HEK293 (cell line): ENCODE measurements around the gene SPOCK1.

ENCODE experiments used
- CTCF ChIA-PET: fragments of 350-600 bp; formaldehyde crosslinking; extraction: SDS; loops from one replicate; lab custom pipeline; 2021; ENCODE audit warnings: antibody characterized with exemption; lab: Yijun Ruan, JAX
- POLR2A ChIA-PET: fragments of 300-600 bp; formaldehyde crosslinking; extraction: SDS; loops from one replicate; lab custom pipeline; 2020; ENCODE audit warnings: antibody characterized with exemption, inconsistent platforms; lab: Yijun Ruan, JAX
- H3K27ac ChIP-seq: fragments of 200-500 bp; sonication (Bioruptor generic); 2 replicates; pipeline ENCODE4 v1.5.1; 2014; ENCODE audit warnings: low read depth, low read length, control low read depth, inconsistent platforms; ENCODE audit errors: extremely low read depth
- H3K36me3 ChIP-seq, 2 experiments: fragments of 200-500 bp in 1 of 2; sonication (Bioruptor generic) in 1 of 2; 1 replicate in 1 of 2; 2 replicates in 1 of 2; pipeline ENCODE4 v1.5.1; 2014 to 2017; ENCODE audit warnings: inconsistent platforms in 2 of 2, low read length in 2 of 2; ENCODE audit not compliant: control insufficient read depth in 2 of 2, insufficient read depth in 1 of 2
- H3K4me1 ChIP-seq: fragments of 200-500 bp; sonication (Bioruptor generic); 2 replicates; pipeline ENCODE4 v1.5.1; 2014; ENCODE audit warnings: mild to moderate bottlenecking, low read length, inconsistent platforms; ENCODE audit not compliant: control insufficient read depth, insufficient read depth
- H3K4me3 ChIP-seq: 2 replicates; pipeline ENCODE4 v1.5.1; 2011; ENCODE audit warnings: low read depth, mild to moderate bottlenecking, control low read depth, low read length, moderate library complexity
- H3K9me3 ChIP-seq: fragments of 200-500 bp; sonication (Bioruptor generic); 2 replicates; pipeline ENCODE4 v1.5.1; 2014; ENCODE audit warnings: low read depth, low read length, inconsistent platforms; ENCODE audit not compliant: control insufficient read depth, insufficient read depth
- BCL11B ChIP-seq: fragments of 450-650 bp; formaldehyde crosslinking; IDR thresholded peaks from 2 replicates; pipeline ENCODE4 v1.5.1; 2016; ENCODE audit warnings: low read depth, missing biosample characterization, missing genetic modification characterization
- HOXD13 ChIP-seq: sonication (generic); formaldehyde crosslinking; IDR thresholded peaks from 2 replicates; pipeline ENCODE4 v1.8.0; 2022; ENCODE audit warnings: missing genetic modification reagents, borderline replicate concordance
- PRDM1 ChIP-seq: fragments of 450-650 bp; formaldehyde crosslinking; IDR thresholded peaks from 2 replicates; pipeline ENCODE4; 2016; ENCODE audit warnings: missing biosample characterization, missing genetic modification characterization
- TRIM28 ChIP-seq: IDR thresholded peaks from 2 replicates; pipeline ENCODE4 v1.6.1; 2011; ENCODE audit warnings: low read length, control low read depth, borderline replicate concordance
- ZBTB26 ChIP-seq: fragments of 450-650 bp; formaldehyde crosslinking; optimal IDR thresholded peaks from 2 replicates; pipeline ENCODE3; 2016; ENCODE audit warnings: missing biosample characterization, mild to moderate bottlenecking, missing genetic modification characterization
- ZBTB48 ChIP-seq: fragments of 450-650 bp; formaldehyde crosslinking; IDR thresholded peaks from 2 replicates; pipeline ENCODE4 v1.5.1; 2016; ENCODE audit warnings: missing biosample characterization, missing genetic modification characterization
- ZFP69B ChIP-seq: fragments of 450-650 bp; formaldehyde crosslinking; IDR thresholded peaks from 2 replicates; pipeline ENCODE4 v1.5.1; 2016; ENCODE audit warnings: missing biosample characterization, missing genetic modification characterization
- ZNF138 ChIP-seq: fragments of 450-650 bp; formaldehyde crosslinking; IDR thresholded peaks from 2 replicates; pipeline ENCODE4 v1.5.1; 2016; ENCODE audit warnings: missing biosample characterization, missing genetic modification characterization, borderline replicate concordance
- ZNF140 ChIP-seq: fragments of 450-650 bp; formaldehyde crosslinking; IDR thresholded peaks from 2 replicates; pipeline ENCODE4 v1.5.1; 2016; ENCODE audit warnings: missing biosample characterization, missing genetic modification characterization
- ZNF146 ChIP-seq: fragments of 450-650 bp; formaldehyde crosslinking; IDR thresholded peaks from 2 replicates; pipeline ENCODE4 v1.5.1; 2016; ENCODE audit warnings: missing biosample characterization, missing genetic modification characterization
- ZNF169 ChIP-seq: fragments of 450-650 bp; formaldehyde crosslinking; IDR thresholded peaks from 2 replicates; pipeline ENCODE4 v1.5.1; 2016; ENCODE audit warnings: missing biosample characterization, missing genetic modification characterization
- ZNF274 ChIP-seq, 2 experiments: fragments of 200-500 bp in 1 of 2; fragments of 450-650 bp in 1 of 2; sonication (Bioruptor generic) in 1 of 2; formaldehyde crosslinking in 1 of 2; IDR thresholded peaks; 2 replicates each; pipeline versions ENCODE4 v1.5.1 to v1.6.1; 2014 to 2016; ENCODE audit warnings: borderline replicate concordance in 1 of 2, inconsistent platforms in 1 of 2, low read length in 1 of 2, missing biosample characterization in 1 of 2, missing genetic modification characterization in 1 of 2
- ZNF292 ChIP-seq: fragments of 450-650 bp; formaldehyde crosslinking; IDR thresholded peaks from 2 replicates; pipeline ENCODE4 v1.5.1; 2016; ENCODE audit warnings: low read depth, missing biosample characterization, missing genetic modification characterization, borderline replicate concordance
- ZNF362 ChIP-seq: fragments of 450-650 bp; formaldehyde crosslinking; IDR thresholded peaks from 2 replicates; pipeline ENCODE4 v1.5.1; 2016; ENCODE audit warnings: missing biosample characterization, missing genetic modification characterization
- ZNF391 ChIP-seq: fragments of 450-650 bp; formaldehyde crosslinking; IDR thresholded peaks from 2 replicates; pipeline ENCODE4 v1.5.1; 2016; ENCODE audit warnings: low read depth, missing biosample characterization, missing genetic modification characterization, borderline replicate concordance
- ZNF514 ChIP-seq: fragments of 450-650 bp; formaldehyde crosslinking; IDR thresholded peaks from 2 replicates; pipeline ENCODE4 v1.5.1; 2016; ENCODE audit warnings: missing biosample characterization, missing genetic modification characterization
- ZNF521 ChIP-seq: fragments of 450-650 bp; formaldehyde crosslinking; IDR thresholded peaks from 2 replicates; pipeline ENCODE4 v1.5.1; 2017; ENCODE audit warnings: missing biosample characterization, mild to moderate bottlenecking, missing genetic modification characterization
- ZNF561 ChIP-seq: fragments of 450-650 bp; IDR thresholded peaks from 2 replicates; pipeline ENCODE4 v1.5.1; 2018; ENCODE audit warnings: missing biosample characterization, missing genetic modification characterization, borderline replicate concordance
- ZNF585B ChIP-seq: fragments of 450-650 bp; formaldehyde crosslinking; IDR thresholded peaks from 2 replicates; pipeline ENCODE4 v1.5.1; 2016; ENCODE audit warnings: missing biosample characterization, missing genetic modification characterization
- ZNF626 ChIP-seq: fragments of 450-650 bp; sonication (Bioruptor Pico); formaldehyde crosslinking; IDR thresholded peaks from 2 replicates; pipeline ENCODE4 v1.5.1; 2018; ENCODE audit warnings: missing biosample characterization, missing genetic modification characterization, inconsistent platforms
- ZNF670 ChIP-seq: fragments of 450-650 bp; formaldehyde crosslinking; IDR thresholded peaks from 2 replicates; pipeline ENCODE4 v1.5.1; 2016; ENCODE audit warnings: missing biosample characterization, missing genetic modification characterization, low read depth
- ZNF776 ChIP-seq: fragments of 450-650 bp; formaldehyde crosslinking; IDR thresholded peaks from 2 replicates; pipeline ENCODE4 v1.5.0; 2017; ENCODE audit warnings: missing biosample characterization, missing genetic modification characterization, borderline replicate concordance
- ZNF830 ChIP-seq: fragments of 450-650 bp; IDR thresholded peaks from 2 replicates; pipeline ENCODE4 v1.5.0; 2018; ENCODE audit warnings: missing biosample characterization, missing genetic modification characterization, low read depth, mild to moderate bottlenecking, moderate library complexity
- TF ChIP-seq, protein P1 (sequence below): sonication (generic); formaldehyde crosslinking; IDR thresholded peaks from 2 replicates; pipeline ENCODE4 v1.8.1; 2022; ENCODE audit warnings: mild to moderate bottlenecking, moderate library complexity, missing genetic modification reagents

The SPOCK1 gene

DNA sequence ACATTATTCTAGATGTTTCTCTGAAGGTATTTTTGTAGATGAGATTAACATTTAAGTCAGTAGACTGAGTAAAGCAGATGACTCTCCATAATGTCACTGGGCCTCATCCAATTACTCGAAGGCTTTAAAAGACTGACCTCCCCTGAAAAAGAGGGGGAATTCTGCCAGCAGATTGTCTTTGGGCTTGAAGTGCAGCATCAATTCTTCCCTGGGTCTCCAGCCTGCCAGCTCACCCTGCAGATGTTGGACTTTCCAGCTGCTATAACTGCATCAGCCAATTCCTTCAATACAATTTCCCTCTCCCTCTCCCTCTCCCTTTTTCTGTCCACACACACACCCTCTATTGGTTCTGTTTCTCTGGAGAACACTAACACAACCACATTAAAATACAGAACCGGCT is 472.8 kb downstream of the SPOCK1 start:
- H3K27ac ChIP-seq = no peak overlapping the region
- ChIA-PET POLR2A (no interaction called here), CTCF (no interaction called here)

DNA sequence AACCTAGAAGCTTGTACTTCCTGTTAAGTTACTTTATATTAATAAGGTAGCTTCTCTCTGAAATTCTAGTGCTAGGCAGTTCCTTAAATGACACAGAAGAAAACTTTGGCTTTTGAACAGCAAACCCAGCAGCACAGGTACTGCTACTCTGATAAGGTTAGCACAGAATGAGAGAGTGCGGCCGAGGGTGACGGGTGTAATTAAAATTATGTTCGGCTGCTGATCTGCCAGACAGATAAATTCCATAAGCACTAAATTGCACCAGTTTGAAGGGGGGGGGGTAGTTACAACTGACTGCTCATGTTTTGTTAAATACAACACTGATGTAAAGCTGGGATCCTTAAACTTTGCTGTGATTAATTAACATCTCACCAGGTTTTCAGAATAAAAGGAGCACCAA is 475.1 kb downstream of the SPOCK1 start:
- ChIA-PET POLR2A (interaction anchor here (0.6 kb wide), 1 partner anchor 451 kb away, joined by 4 read pairs; no protein-coding TSS in a partner anchor), CTCF (interaction anchor here (0.5 kb wide), 1 partner anchor 78 kb away, joined by 4 read pairs; no protein-coding TSS in a partner anchor)
- Histone ChIP-seq H3K27ac (no peak overlapping the region), H3K4me3 (no peak overlapping the region), H3K9me3 (no peaks in the 10 kb centered on the region), H3K36me3 (no peaks in the 10 kb centered on the region), H3K4me1 (0 out of 2 replicates have a peak, but pooled peaks cover 3% of the 10 kb centered on the region)
- TF ChIP-seq ZBTB48 (tag by site-specific recombination) (no peak), ZNF391 (tag by site-specific recombination) (no peak), HOXD13 (CRISPR knock-in tag) (no peak), ZNF146 (tag by site-specific recombination) (no peak), ZNF670 (tag by site-specific recombination) (no peak), ZNF626 (no peak), ZNF514 (tag by site-specific recombination) (no peak), BCL11B (tag by site-specific recombination) (no peak), ZBTB26 (tag by site-specific recombination) (no peak), ZNF138 (tag by site-specific recombination) (no peak), TRIM28 (no peak), ZNF140 (tag by site-specific recombination) (no peak)
- TF ChIP-seq, protein P1, sequence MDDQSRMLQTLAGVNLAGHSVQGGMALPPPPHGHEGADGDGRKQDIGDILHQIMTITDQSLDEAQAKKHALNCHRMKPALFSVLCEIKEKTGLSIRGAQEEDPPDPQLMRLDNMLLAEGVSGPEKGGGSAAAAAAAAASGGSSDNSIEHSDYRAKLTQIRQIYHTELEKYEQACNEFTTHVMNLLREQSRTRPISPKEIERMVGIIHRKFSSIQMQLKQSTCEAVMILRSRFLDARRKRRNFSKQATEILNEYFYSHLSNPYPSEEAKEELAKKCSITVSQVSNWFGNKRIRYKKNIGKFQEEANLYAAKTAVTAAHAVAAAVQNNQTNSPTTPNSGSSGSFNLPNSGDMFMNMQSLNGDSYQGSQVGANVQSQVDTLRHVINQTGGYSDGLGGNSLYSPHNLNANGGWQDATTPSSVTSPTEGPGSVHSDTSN (CRISPR knock-in tag) = no peak

More for the DNA sequence above, 472.8 kb downstream of the SPOCK1 start:
- Histone ChIP-seq H3K4me3 (no peak overlapping the region), H3K9me3 (no peaks in the 10 kb centered on the region), H3K36me3 (no peaks in the 10 kb centered on the region), H3K4me1 (0 out of 2 replicates have a peak, but pooled peaks cover 3% of the 10 kb centered on the region)
- no peak for TF ChIP-seq ZNF391 (tag by site-specific recombination)
- no peak for TF ChIP-seq PRDM1 (tag by site-specific recombination)

GRCh38 chr5:137023371-137023770 is 475.8 kb downstream of the SPOCK1 start:
- TF ChIP-seq ZNF521 (tag by site-specific recombination) = no peak
- TF ChIP-seq ZNF146 (tag by site-specific recombination) = no peak
- TF ChIP-seq ZFP69B (tag by site-specific recombination) = no peak
- Histone ChIP-seq H3K4me1 (0 out of 2 replicates have a peak, but pooled peaks cover 3% of the 10 kb centered on the region), H3K9me3 (no peaks in the 10 kb centered on the region), H3K36me3 (no peaks in the 10 kb centered on the region), H3K27ac (no peak overlapping the region), H3K4me3 (no peak overlapping the region)
- ChIA-PET CTCF (interaction anchor here (0.5 kb wide), 1 partner anchor 78 kb away, joined by 4 read pairs; no protein-coding TSS in a partner anchor), POLR2A (no interaction called here)

DNA sequence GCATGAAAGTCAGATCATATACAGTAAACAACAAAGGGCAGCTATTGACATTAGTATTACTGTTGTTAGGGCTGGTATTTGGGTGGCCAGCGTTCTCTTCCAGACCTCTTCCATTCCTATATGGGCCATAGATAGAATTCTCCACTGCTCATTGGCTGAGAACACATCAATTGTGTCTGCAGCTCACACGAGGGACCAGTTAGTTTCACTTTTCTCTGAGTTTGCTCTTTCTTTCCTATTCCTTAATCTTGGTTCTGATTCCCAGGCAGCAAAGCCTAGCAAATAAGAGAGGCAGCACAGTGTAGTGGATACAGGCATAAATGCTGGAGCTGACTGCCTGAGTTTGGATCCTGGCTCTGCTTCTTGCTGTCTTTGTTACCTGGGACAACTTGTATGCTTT is 476.4 kb downstream of the SPOCK1 start:
- POLR2A ChIA-PET = no interaction called here
- no peak for TF ChIP-seq ZNF776
- TF ChIP-seq ZNF561 (tag by site-specific recombination) = no peak
- no peak for TF ChIP-seq ZNF146 (tag by site-specific recombination)
- no peak for TF ChIP-seq ZNF830
- no peak for TF ChIP-seq ZNF292 (tag by site-specific recombination)
- no peak for TF ChIP-seq ZNF169 (tag by site-specific recombination)
- TF ChIP-seq ZNF362 = no peak
- no peak for TF ChIP-seq ZNF585B (tag by site-specific recombination)
- no peak for TF ChIP-seq ZNF274 (IDR thresholded peaks at IDR 0.05; ENCODE audit: low read length)
- TF ChIP-seq ZNF274 (tag by site-specific recombination; IDR thresholded peaks at IDR 0.05; ENCODE audit: borderline replicate concordance) = no peak

More for the DNA sequence above, 476.4 kb downstream of the SPOCK1 start:
- no peaks in the 10 kb centered on the region for H3K9me3 ChIP-seq
- H3K27ac ChIP-seq = no peak overlapping the region
- CTCF ChIA-PET = interaction anchor here (0.9 kb wide), 1 partner anchor 197 kb away, joined by 3 read pairs; no protein-coding TSS in a partner anchor
- H3K4me3 ChIP-seq = no peak overlapping the region
- H3K36me3 ChIP-seq = no peaks in the 10 kb centered on the region
- H3K4me1 ChIP-seq = 0 out of 2 replicates have a peak, but pooled peaks cover 3% of the 10 kb centered on the region
